K562 (cell line): Measurements from ENCODE around the gene HPGDS. TPM values are rescaled to one million over a fixed set of nuclear protein-coding genes. Genes with fewer than 3 reads are reported as not detected.

Experiments used
- ATAC-seq: fragments of 200-7000 bp; cut with Tn5 transposase; 3 replicates; pipeline ENCODE4 v1.9.1; 2020; ENCODE audit warnings: moderate library complexity
- BruUV-seq: library from RNA; stranded (reverse); fragments of 400-500 nt; replicated peaks from 2 replicates; lab custom pipeline; 2021; lab: Mats Ljungman, UMichigan
- CTCF ChIA-PET: fragments of 300-600 bp; formaldehyde crosslinking; extraction: SDS; loops from one replicate; lab custom pipeline; 2021; ENCODE audit warnings: low intra/inter-chr PET ratio; lab: Yijun Ruan, JAX
- POLR2A ChIA-PET: fragments of 300-600, 350-650 bp; sonication (Branson Sonifier 250); formaldehyde crosslinking; extraction: SDS; loops from one replicate; lab custom pipeline; 2021; ENCODE audit warnings: antibody characterized with exemption, inconsistent platforms; lab: Yijun Ruan, JAX
- DNase-seq, 4 experiments: peaks; one replicate each; pipeline versions ENCODE4 v3.0.0 to v3.0.0-alpha.2; 2011 to 2018; ENCODE audit warnings: low spot score in 3 of 4, mixed read lengths in 3 of 4; ENCODE audit errors: extremely low read depth in 1 of 4
- FAIRE-seq: peaks from 2 replicates; lab custom pipeline; 2011; peaks lifted over from hg19 to GRCh38; lab: Jason Lieb, UNC
- H2AFZ ChIP-seq: 2 replicates; pipeline ENCODE4 v1.6.0; 2011; ENCODE audit warnings: low read depth, low read length, control low read depth, inconsistent platforms
- H3K27ac ChIP-seq: fragments of 200-600 bp; 3 replicates; pipeline ENCODE4 v1.8.0; 2011; ENCODE audit warnings: low read depth, mild to moderate bottlenecking, control low read depth, inconsistent platforms, low read length, moderate library complexity, mixed read lengths; ENCODE audit errors: extremely low read depth
- H3K27me3 ChIP-seq, 2 experiments: fragments of 300-600 bp in 1 of 2; 2 replicates in 1 of 2; 3 replicates in 1 of 2; pipeline versions ENCODE4 v1.6.0 to v1.8.0; 2011; ENCODE audit warnings: inconsistent platforms in 2 of 2, low read length in 2 of 2, mild to moderate bottlenecking in 1 of 2, mixed read lengths in 1 of 2, moderate library complexity in 1 of 2; ENCODE audit not compliant: control insufficient read depth in 2 of 2, insufficient read depth in 2 of 2
- H3K36me3 ChIP-seq: fragments of 300-600 bp; 3 replicates; pipeline ENCODE4 v1.8.0; 2011; ENCODE audit warnings: mild to moderate bottlenecking, low read length, inconsistent platforms; ENCODE audit not compliant: control insufficient read depth, insufficient read depth
- H3K4me1 ChIP-seq, 2 experiments: fragments of 200-600 bp in 1 of 2; replicated peaks in 1 of 2; 2 replicates in 1 of 2; 3 replicates in 1 of 2; pipeline versions ENCODE4 v1.5.1 to v1.8.0; 2011; ENCODE audit warnings: inconsistent platforms in 2 of 2, low read length in 2 of 2, mild to moderate bottlenecking in 1 of 2, mixed read lengths in 1 of 2, moderate library complexity in 1 of 2; ENCODE audit not compliant: control insufficient read depth in 2 of 2, insufficient read depth in 2 of 2
- H3K4me2 ChIP-seq: 2 replicates; pipeline ENCODE4 v1.6.1; 2011; ENCODE audit warnings: low read length, control low read depth, inconsistent platforms, mixed read lengths; ENCODE audit not compliant: insufficient read depth
- H3K4me3 ChIP-seq: fragments of 200-600 bp; sonication (generic), shearing (Covaris generic); 2 replicates; pipeline ENCODE4 v1.5.1; 2016; ENCODE audit warnings: control low read depth, inconsistent platforms
- H3K79me2 ChIP-seq: fragments of 200-600 bp; 3 replicates; pipeline ENCODE4 v1.8.0; 2011; ENCODE audit warnings: low read length, inconsistent platforms; ENCODE audit not compliant: control insufficient read depth, insufficient read depth
- H3K9ac ChIP-seq, 2 experiments: 2 replicates each; pipeline versions ENCODE4 v1.6.0 to v1.6.1; 2011; ENCODE audit warnings: low read depth in 2 of 2, low read length in 2 of 2, control low read depth in 1 of 2, inconsistent platforms in 1 of 2, mild to moderate bottlenecking in 1 of 2, mixed read lengths in 1 of 2; ENCODE audit not compliant: insufficient read depth in 1 of 2
- H3K9me1 ChIP-seq: one replicate; pipeline ENCODE4 v1.6.0; 2011; ENCODE audit warnings: inconsistent platforms, mild to moderate bottlenecking, low read length, moderate library complexity; ENCODE audit not compliant: control insufficient read depth, insufficient read depth
- H3K9me3 ChIP-seq: replicated peaks from 2 replicates; pipeline ENCODE4 v1.5.1; 2011; ENCODE audit warnings: low read depth, low read length, inconsistent platforms; ENCODE audit not compliant: control insufficient read depth, insufficient read depth
- H4K20me1 ChIP-seq: replicated peaks from 2 replicates; pipeline ENCODE4 v1.6.1; 2011; ENCODE audit warnings: low read length, inconsistent platforms, mixed read lengths; ENCODE audit not compliant: control insufficient read depth, insufficient read depth
- DMBX1 ChIP-seq: fragments of 250-450 bp; sonication (Bioruptor Pico); IDR thresholded peaks from 2 replicates; pipeline ENCODE4 v1.8.0; 2022; ENCODE audit warnings: inconsistent platforms, mild to moderate bottlenecking, moderate library complexity, borderline replicate concordance
- KDM4B ChIP-seq, 2 experiments: fragments of 450-650 bp in 1 of 2; sonication (generic) in 1 of 2; IDR thresholded peaks; 2 replicates each; pipeline ENCODE4 v1.6.1; 2016 to 2017; ENCODE audit warnings: borderline replicate concordance in 2 of 2, antibody characterized with exemption in 1 of 2, low read depth in 1 of 2, mild to moderate bottlenecking in 1 of 2
- OTX1 ChIP-seq: fragments of 450-650 bp; formaldehyde crosslinking; IDR thresholded peaks from 2 replicates; pipeline ENCODE4 v1.4.0; 2022; ENCODE audit warnings: mild to moderate bottlenecking
- POLR2B ChIP-seq: fragments of 450-650 bp; IDR thresholded peaks from 2 replicates; pipeline ENCODE4 v1.6.1; 2018; ENCODE audit warnings: low read depth; ENCODE audit not compliant: partially characterized antibody
- RUNX1 ChIP-seq: sonication (generic); IDR thresholded peaks from 2 replicates; pipeline ENCODE4 v1.6.1; 2016; ENCODE audit warnings: antibody characterized with exemption, low read depth
- SETDB1 ChIP-seq: IDR thresholded peaks from one replicate; pipeline ENCODE4 v1.6.1; 2012; ENCODE audit warnings: low read length, control low read depth, inconsistent platforms
- SNIP1 ChIP-seq: fragments of 450-650 bp; IDR thresholded peaks from 2 replicates; pipeline ENCODE4 v1.7.1; 2017; ENCODE audit warnings: low read depth, mild to moderate bottlenecking
- STAG1 ChIP-seq: sonication (generic); formaldehyde crosslinking; IDR thresholded peaks from 2 replicates; pipeline ENCODE4 v1.5.0; 2020; ENCODE audit warnings: missing genetic modification reagents, borderline replicate concordance
- ZNF324 ChIP-seq: fragments of 250-450 bp; sonication (Bioruptor Pico); IDR thresholded peaks from 2 replicates; pipeline ENCODE4 v1.4.0; 2020; ENCODE audit warnings: mild to moderate bottlenecking
- WGBS: fragments of 100-300 bp; shearing (Covaris generic); methylation state at CpG from one replicate; pipeline ENCODE4 v1.1.6; 2016; ENCODE audit warnings: low coverage, mixed read lengths; ENCODE audit not compliant: insufficient coverage; ENCODE audit errors: missing lambda C conversion rate; 5-methylcytosine and 5-hydroxymethylcytosine counted together
- in situ Hi-C: fragments of 300-500 bp; cut with MboI; formaldehyde crosslinking; loops from 4 replicates; pipeline ENCODE4 v1.15.0; 2018; ENCODE audit warnings: inconsistent platforms, mixed read lengths
- intact Hi-C: fragments of 100-400 bp; cut with micrococcal nuclease; formaldehyde crosslinking; loops from 2 replicates; pipeline ENCODE4 v1.14.2; 2022
- polyA plus RNA-seq, 8 experiments: library from polyadenylated mRNA; depleted of rRNA in 4 of 8; stranded (reverse) in 5 of 8; unstranded in 3 of 8; fragments of >200 nt; fragmentation: Nextera tagmentation in 2 of 8; fragmentation: Illumina TruSeq in 1 of 8; extraction: Ambion mirVana in 2 of 8; extraction: Trizol in 1 of 8; gene quantifications; 2 replicates each; pipeline versions ENCODE4 v1.2.1 to v1.2.3, GENCODE V29; 2011 to 2014; ENCODE audit warnings: inconsistent platforms in 1 of 8, missing spikeins in 1 of 8
- total RNA-seq, 7 experiments: library from RNA; depleted of rRNA in 6 of 7; stranded (reverse); fragments of >200 nt in 6 of 7; fragmentation: Illumina TruSeq in 2 of 7; extraction: Trizol in 2 of 7; gene quantifications; 2 replicates each; pipeline versions ENCODE4 v1.2.1 to v1.2.3, GENCODE V29; 2011 to 2021; ENCODE audit warnings: low replicate concordance in 1 of 7
- TF ChIP-seq, protein P1 (sequence below): fragments of 450-650 bp; IDR thresholded peaks from 2 replicates; pipeline ENCODE4 v1.6.1; 2016; ENCODE audit warnings: borderline replicate concordance
- TF ChIP-seq, protein P2 (sequence below), 2 experiments: fragments of 450-650 bp in 1 of 2; sonication (generic) in 1 of 2; formaldehyde crosslinking in 1 of 2; IDR thresholded peaks; 2 replicates each; pipeline versions ENCODE4 v1.7.1 to v1.9.0; 2016 to 2022; ENCODE audit warnings: inconsistent platforms in 1 of 2, mild to moderate bottlenecking in 1 of 2, missing genetic modification reagents in 1 of 2

Gene HPGDS
- total and polyA plus RNA-seq, 9 of the 15 experiments (the other 6 are each of a cell fraction or from before 2014, with no cell fraction given) = 0.07 to 0.36 (median 0.14) TPM; not detected in 4

DNA sequence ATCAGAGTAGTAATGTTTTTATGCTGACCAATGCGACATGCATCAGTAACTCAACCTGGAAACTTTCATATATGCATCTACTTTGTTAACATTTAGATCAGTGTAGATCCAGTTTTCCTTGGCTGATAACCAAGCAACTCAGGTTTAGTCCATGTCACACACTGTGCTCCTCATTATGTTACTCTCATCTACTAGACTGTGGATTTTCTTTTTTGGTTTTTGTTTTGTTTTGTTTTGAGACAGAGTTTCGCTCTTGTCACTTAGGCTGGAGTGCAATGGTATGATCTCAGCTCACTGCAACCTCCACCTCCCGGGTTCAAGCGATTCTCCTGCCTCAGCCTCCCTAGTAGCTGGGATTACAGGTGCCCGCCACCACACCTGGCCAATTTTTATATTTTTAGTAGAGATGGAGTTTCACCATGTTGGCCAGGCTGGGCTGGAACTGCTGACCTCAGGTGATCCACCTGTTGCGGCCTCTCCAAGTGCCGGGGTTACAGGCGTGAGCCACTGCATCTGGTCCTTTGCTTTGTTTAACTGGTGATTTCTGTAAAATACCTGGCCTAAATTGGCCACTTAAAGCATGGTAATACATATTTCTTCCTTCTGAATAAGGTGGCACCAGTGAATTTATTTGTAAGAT, 86.4 kb downstream of the HPGDS start:
- POLR2A ChIA-PET = no interaction called here
- ATAC-seq (no peak), DNase-seq (no peak), FAIRE-seq (no peak)
- no peak overlapping the region for H3K27ac ChIP-seq
- H3K9ac ChIP-seq = no peak overlapping the region
- no peak overlapping the region for H3K4me2 ChIP-seq
- H3K4me1 ChIP-seq = no peaks in the 10 kb centered on the region
- H3K4me3 ChIP-seq = no peak overlapping the region
- H3K27me3 ChIP-seq = no peaks in the 10 kb centered on the region
- H3K9me1 ChIP-seq = no peaks in the 10 kb centered on the region
- in situ Hi-C loops = loop anchor here (10.0 kb wide), 1 partner anchor 461 kb away; no protein-coding TSS in a partner anchor
- intact Hi-C loops = loop anchor here (5.0 kb wide), 2 partner anchors 359 to 464 kb away; no protein-coding TSS in a partner anchor
- no peaks in the 10 kb centered on the region for H3K79me2 ChIP-seq
- no TSS peak for BruUV-seq
- H2AFZ ChIP-seq = no peak overlapping the region
- H4K20me1 ChIP-seq = no peaks in the 10 kb centered on the region
- peaks cover 46% of the 10 kb centered on the region for H3K36me3 ChIP-seq
- WGBS = 84% methylated on average over 7 of the region's 8 CpGs
- H3K9me3 ChIP-seq = no peaks in the 10 kb centered on the region
- CTCF ChIA-PET = interaction anchor here (1.9 kb wide), 1 partner anchor 465 kb away, joined by 8 read pairs; no protein-coding TSS in a partner anchor
- TF ChIP-seq STAG1 (CRISPR knock-in tag) = no peak
- no peak for TF ChIP-seq OTX1 (CRISPR knock-in tag)
- no peak for TF ChIP-seq RUNX1
- TF ChIP-seq KDM4B (IDR thresholded peaks at IDR 0.05; ENCODE audit: borderline replicate concordance in 2 of 2, low read depth in 1 of 2) = no peak
- TF ChIP-seq POLR2B = no peak
- TF ChIP-seq DMBX1 (CRISPR knock-in tag) = no peak
- no peak for TF ChIP-seq SETDB1
- no peak for TF ChIP-seq SNIP1
- TF ChIP-seq, protein P1, sequence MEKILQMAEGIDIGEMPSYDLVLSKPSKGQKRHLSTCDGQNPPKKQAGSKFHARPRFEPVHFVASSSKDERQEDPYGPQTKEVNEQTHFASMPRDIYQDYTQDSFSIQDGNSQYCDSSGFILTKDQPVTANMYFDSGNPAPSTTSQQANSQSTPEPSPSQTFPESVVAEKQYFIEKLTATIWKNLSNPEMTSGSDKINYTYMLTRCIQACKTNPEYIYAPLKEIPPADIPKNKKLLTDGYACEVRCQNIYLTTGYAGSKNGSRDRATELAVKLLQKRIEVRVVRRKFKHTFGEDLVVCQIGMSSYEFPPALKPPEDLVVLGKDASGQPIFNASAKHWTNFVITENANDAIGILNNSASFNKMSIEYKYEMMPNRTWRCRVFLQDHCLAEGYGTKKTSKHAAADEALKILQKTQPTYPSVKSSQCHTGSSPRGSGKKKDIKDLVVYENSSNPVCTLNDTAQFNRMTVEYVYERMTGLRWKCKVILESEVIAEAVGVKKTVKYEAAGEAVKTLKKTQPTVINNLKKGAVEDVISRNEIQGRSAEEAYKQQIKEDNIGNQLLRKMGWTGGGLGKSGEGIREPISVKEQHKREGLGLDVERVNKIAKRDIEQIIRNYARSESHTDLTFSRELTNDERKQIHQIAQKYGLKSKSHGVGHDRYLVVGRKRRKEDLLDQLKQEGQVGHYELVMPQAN = no peak
- TF ChIP-seq ZNF324 (CRISPR knock-in tag) = no peak
- TF ChIP-seq, protein P2, sequence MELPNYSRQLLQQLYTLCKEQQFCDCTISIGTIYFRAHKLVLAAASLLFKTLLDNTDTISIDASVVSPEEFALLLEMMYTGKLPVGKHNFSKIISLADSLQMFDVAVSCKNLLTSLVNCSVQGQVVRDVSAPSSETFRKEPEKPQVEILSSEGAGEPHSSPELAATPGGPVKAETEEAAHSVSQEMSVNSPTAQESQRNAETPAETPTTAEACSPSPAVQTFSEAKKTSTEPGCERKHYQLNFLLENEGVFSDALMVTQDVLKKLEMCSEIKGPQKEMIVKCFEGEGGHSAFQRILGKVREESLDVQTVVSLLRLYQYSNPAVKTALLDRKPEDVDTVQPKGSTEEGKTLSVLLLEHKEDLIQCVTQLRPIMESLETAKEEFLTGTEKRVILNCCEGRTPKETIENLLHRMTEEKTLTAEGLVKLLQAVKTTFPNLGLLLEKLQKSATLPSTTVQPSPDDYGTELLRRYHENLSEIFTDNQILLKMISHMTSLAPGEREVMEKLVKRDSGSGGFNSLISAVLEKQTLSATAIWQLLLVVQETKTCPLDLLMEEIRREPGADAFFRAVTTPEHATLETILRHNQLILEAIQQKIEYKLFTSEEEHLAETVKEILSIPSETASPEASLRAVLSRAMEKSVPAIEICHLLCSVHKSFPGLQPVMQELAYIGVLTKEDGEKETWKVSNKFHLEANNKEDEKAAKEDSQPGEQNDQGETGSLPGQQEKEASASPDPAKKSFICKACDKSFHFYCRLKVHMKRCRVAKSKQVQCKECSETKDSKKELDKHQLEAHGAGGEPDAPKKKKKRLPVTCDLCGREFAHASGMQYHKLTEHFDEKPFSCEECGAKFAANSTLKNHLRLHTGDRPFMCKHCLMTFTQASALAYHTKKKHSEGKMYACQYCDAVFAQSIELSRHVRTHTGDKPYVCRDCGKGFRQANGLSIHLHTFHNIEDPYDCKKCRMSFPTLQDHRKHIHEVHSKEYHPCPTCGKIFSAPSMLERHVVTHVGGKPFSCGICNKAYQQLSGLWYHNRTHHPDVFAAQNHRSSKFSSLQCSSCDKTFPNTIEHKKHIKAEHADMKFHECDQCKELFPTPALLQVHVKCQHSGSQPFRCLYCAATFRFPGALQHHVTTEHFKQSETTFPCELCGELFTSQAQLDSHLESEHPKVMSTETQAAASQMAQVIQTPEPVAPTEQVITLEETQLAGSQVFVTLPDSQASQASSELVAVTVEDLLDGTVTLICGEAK (IDR thresholded peaks at IDR 0.05) = no peak
- TF ChIP-seq, protein P2 (CRISPR knock-in tag; IDR thresholded peaks at IDR 0.05) = no peak
